Measurements from ENCODE around the gene FOXP1. TPM values are rescaled to one million over a fixed set of nuclear protein-coding genes. Genes with fewer than 3 reads are reported as not detected.
"Not testable (repeated sequence)": the region's sequence is repeated elsewhere in the genome, so short reads cannot be mapped to it uniquely, and the experiment has no call there.

The FOXP1 gene
- total and polyA plus RNA-seq, 3 donors from 2014 or later, result 37.8 to 105 (median 75.9) TPM

- intact Hi-C loops (cut with DNase I; ENCODE audit: low total_unique reads), result no loop called here
These were observed 558.5 kb downstream of the FOXP1 start for GRCh38 chr3:71025010-71025409.

GRCh38 chr3:71022551-71023335, 560.8 kb downstream of the FOXP1 start:
- no peak for DNase-seq
- no peaks in the 10 kb centered on the region for H3K9me3 ChIP-seq
- no peaks in the 10 kb centered on the region for H3K4me1 ChIP-seq
- H3K36me3 ChIP-seq (ENCODE audit: low read depth, missing control alignments), result no peaks in the 10 kb centered on the region
- H3K27me3 ChIP-seq, result no peaks in the 10 kb centered on the region
- 85 to 92% methylated on average over 5 of the region's 5 CpGs for WGBS, 2 donors
- no peak for TF ChIP-seq CTCF (IDR thresholded peaks at IDR 0.05)
- TF ChIP-seq POLR2A (IDR thresholded peaks at IDR 0.05), result no peak
- intact Hi-C loops (cut with DNase I; ENCODE audit: low total_unique reads), result no loop called here
- no peak overlapping the region for H3K4me3 ChIP-seq
- H3K27ac ChIP-seq, result no peak overlapping the region

More at GRCh38 chr3:71025010-71025409, 558.5 kb downstream of the FOXP1 start:
- H3K4me3 ChIP-seq, result no peak overlapping the region
- DNase-seq, result no peak
- TF ChIP-seq POLR2A (IDR thresholded peaks at IDR 0.05), result no peak
- no peak for TF ChIP-seq CTCF (IDR thresholded peaks at IDR 0.05)
- H3K36me3 ChIP-seq (ENCODE audit: low read depth, missing control alignments), result no peaks in the 10 kb centered on the region
- H3K27me3 ChIP-seq, result no peaks in the 10 kb centered on the region
- no peaks in the 10 kb centered on the region for H3K9me3 ChIP-seq
- no peak overlapping the region for H3K27ac ChIP-seq
- 85 to 91% methylated on average over 8 of the region's 8 CpGs for WGBS, 2 donors
- no peaks in the 10 kb centered on the region for H3K4me1 ChIP-seq

- no peak overlapping the region for H3K27ac ChIP-seq
- H3K9me3 ChIP-seq, result no peaks in the 10 kb centered on the region
These were observed 564.7 kb downstream of the FOXP1 start for GRCh38 chr3:71018799-71019198.

GRCh38 chr3:71016178-71016845, 567.2 kb downstream of the FOXP1 start:
- 63 to 67% methylated on average over 10 of the region's 10 CpGs for WGBS, 2 donors
- no peak for DNase-seq
- TF ChIP-seq CTCF (IDR thresholded peaks at IDR 0.05), result no peak
- TF ChIP-seq POLR2A (IDR thresholded peaks at IDR 0.05), result no peak
- Histone ChIP-seq H3K4me1 (no peaks in the 10 kb centered on the region), H3K36me3 (ENCODE audit: low read depth, missing control alignments) (no peaks in the 10 kb centered on the region), H3K27me3 (no peaks in the 10 kb centered on the region), H3K9me3 (no peaks in the 10 kb centered on the region), H3K4me3 (no peak overlapping the region), H3K27ac (no peak overlapping the region)
- intact Hi-C loops (cut with DNase I; ENCODE audit: low total_unique reads), result no loop called here

More at GRCh38 chr3:71018799-71019198, 564.7 kb downstream of the FOXP1 start:
- intact Hi-C loops (cut with DNase I; ENCODE audit: low total_unique reads), result no loop called here
- Histone ChIP-seq H3K27me3 (no peaks in the 10 kb centered on the region), H3K4me1 (no peaks in the 10 kb centered on the region), H3K36me3 (ENCODE audit: low read depth, missing control alignments) (no peaks in the 10 kb centered on the region), H3K4me3 (no peak overlapping the region)
- TF ChIP-seq CTCF (IDR thresholded peaks at IDR 0.05) (no peak), POLR2A (IDR thresholded peaks at IDR 0.05) (no peak)
- 64 to 70% methylated on average over 4 of the region's 4 CpGs for WGBS, 2 donors
- no peak for DNase-seq

- not testable (repeated sequence) for H3K27me3 ChIP-seq
These were observed 568.9 kb downstream of the FOXP1 start for GRCh38 chr3:71014616-71015015.

More at GRCh38 chr3:71014616-71015015, 568.9 kb downstream of the FOXP1 start:
- DNase-seq; H3K4me3 ChIP-seq; H3K4me1 ChIP-seq; intact Hi-C loops (cut with DNase I; ENCODE audit: low total_unique reads); H3K9me3 ChIP-seq; H3K36me3 ChIP-seq (ENCODE audit: low read depth, missing control alignments); H3K27ac ChIP-seq: not testable (repeated sequence)
- 92 to 97% methylated on average over 6 of the region's 6 CpGs for WGBS, 2 donors
